Glutamatergic neuron (in vitro differentiated cells): ENCODE data around the gene KRT32. TPM values are rescaled to one million over a fixed set of nuclear protein-coding genes. Genes with fewer than 3 reads are reported as not detected.

Experiments
- DNase-seq: peaks from one replicate; pipeline ENCODE4 v3.0.0; 2022
- H3K27ac Mint-ChIP-seq: one replicate; pipeline ENCODE4 v1.8.0; 2020; ENCODE audit warnings: mild to moderate bottlenecking, mixed read lengths, inconsistent platforms; ENCODE audit not compliant: unreplicated experiment
- H3K27me3 Mint-ChIP-seq: one replicate; pipeline ENCODE4 v1.8.0; 2020; ENCODE audit warnings: mild to moderate bottlenecking, moderate library complexity, mixed read lengths, inconsistent platforms; ENCODE audit not compliant: unreplicated experiment
- H3K36me3 Mint-ChIP-seq: one replicate; pipeline ENCODE4 v1.8.0; 2020; ENCODE audit warnings: mild to moderate bottlenecking, mixed read lengths, inconsistent platforms; ENCODE audit not compliant: unreplicated experiment
- H3K4me1 Mint-ChIP-seq: one replicate; pipeline ENCODE4 v1.8.0; 2020; ENCODE audit warnings: mild to moderate bottlenecking, low read depth, mixed read lengths, inconsistent platforms; ENCODE audit not compliant: unreplicated experiment
- H3K4me3 Mint-ChIP-seq: one replicate; pipeline ENCODE4 v1.8.0; 2020; ENCODE audit warnings: mild to moderate bottlenecking, mixed read lengths, inconsistent platforms; ENCODE audit not compliant: unreplicated experiment
- H3K9me3 Mint-ChIP-seq: one replicate; pipeline ENCODE4 v1.8.0; 2020; ENCODE audit warnings: mild to moderate bottlenecking, moderate library complexity, mixed read lengths, inconsistent platforms; ENCODE audit not compliant: unreplicated experiment
- total RNA-seq: library from RNA; stranded (reverse); fragmentation: NEBNext Ultra II Directional; extraction: Animal tissue kit (Norgen Biotek cat#: 25700); gene quantifications from one replicate; pipeline ENCODE4 v1.2.1, GENCODE V29; 2021; ENCODE audit not compliant: unreplicated experiment
- TF ChIP-seq, protein P1 (sequence below): fragments of 200-600 bp; sonication (generic); IDR thresholded peaks from one replicate; pipeline ENCODE4 v1.5.0; 2021; ENCODE audit not compliant: partially characterized antibody, unreplicated experiment

Gene KRT32
- total RNA-seq, 1 donor from 2014 or later = not detected

DNA sequence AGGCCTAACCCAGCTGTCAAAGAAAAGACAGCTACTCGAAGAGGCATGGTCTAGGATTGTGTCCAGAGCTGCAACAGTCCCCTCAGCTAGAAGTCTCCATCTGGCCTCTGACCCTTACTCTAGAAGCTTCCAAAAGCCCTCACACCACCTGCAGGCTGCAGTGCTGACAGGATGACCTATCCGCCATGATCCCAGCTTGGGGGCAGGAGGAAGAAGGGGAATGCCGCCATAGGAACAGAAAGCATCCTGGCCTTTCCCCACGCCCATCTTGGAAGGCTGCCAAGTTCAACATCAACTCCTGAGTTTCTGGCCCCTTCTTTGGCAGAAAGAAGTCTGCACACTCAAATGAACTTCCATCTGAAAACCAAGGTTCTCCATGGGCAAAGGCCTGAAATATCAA, 25.6 kb upstream of the KRT32 start:
- Mint-ChIP-seq H3K4me1 (peaks cover 4% of the 10 kb centered on the region), H3K27me3 (peaks cover 7% of the 10 kb centered on the region), H3K36me3 (no peaks in the 10 kb centered on the region), H3K9me3 (no peaks in the 10 kb centered on the region), H3K27ac (no peak overlapping the region), H3K4me3 (no peak overlapping the region)
- TF ChIP-seq, protein P1, sequence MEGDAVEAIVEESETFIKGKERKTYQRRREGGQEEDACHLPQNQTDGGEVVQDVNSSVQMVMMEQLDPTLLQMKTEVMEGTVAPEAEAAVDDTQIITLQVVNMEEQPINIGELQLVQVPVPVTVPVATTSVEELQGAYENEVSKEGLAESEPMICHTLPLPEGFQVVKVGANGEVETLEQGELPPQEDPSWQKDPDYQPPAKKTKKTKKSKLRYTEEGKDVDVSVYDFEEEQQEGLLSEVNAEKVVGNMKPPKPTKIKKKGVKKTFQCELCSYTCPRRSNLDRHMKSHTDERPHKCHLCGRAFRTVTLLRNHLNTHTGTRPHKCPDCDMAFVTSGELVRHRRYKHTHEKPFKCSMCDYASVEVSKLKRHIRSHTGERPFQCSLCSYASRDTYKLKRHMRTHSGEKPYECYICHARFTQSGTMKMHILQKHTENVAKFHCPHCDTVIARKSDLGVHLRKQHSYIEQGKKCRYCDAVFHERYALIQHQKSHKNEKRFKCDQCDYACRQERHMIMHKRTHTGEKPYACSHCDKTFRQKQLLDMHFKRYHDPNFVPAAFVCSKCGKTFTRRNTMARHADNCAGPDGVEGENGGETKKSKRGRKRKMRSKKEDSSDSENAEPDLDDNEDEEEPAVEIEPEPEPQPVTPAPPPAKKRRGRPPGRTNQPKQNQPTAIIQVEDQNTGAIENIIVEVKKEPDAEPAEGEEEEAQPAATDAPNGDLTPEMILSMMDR = no peak
- no peak for DNase-seq

DNA sequence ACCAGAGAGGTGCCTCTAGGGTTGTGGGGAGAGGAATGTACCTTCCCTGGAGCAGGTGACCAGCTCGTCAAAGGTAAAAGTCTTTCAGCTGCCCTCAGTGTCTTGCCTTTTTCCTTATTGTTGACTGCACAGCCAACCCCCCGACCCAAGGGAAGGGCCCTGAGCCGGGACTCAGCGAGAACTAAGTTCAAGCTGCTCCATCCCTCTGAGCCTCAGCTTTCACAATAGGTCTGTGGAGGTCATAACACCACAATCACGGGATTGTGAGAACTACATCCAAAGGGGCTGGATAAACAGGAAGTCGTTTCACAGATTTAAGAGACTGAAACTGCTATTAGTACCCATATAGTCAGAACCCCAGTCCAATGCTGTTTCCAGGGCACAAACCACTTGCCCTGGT, 25.2 kb upstream of the KRT32 start:
- no peaks in the 10 kb centered on the region for H3K9me3 Mint-ChIP-seq
- no peak overlapping the region for H3K4me3 Mint-ChIP-seq
- DNase-seq = no peak
- no peaks in the 10 kb centered on the region for H3K36me3 Mint-ChIP-seq
- TF ChIP-seq, protein P1 = no peak
- peaks cover 7% of the 10 kb centered on the region for H3K27me3 Mint-ChIP-seq
- H3K4me1 Mint-ChIP-seq = peaks cover 4% of the 10 kb centered on the region
- H3K27ac Mint-ChIP-seq = no peak overlapping the region

DNA sequence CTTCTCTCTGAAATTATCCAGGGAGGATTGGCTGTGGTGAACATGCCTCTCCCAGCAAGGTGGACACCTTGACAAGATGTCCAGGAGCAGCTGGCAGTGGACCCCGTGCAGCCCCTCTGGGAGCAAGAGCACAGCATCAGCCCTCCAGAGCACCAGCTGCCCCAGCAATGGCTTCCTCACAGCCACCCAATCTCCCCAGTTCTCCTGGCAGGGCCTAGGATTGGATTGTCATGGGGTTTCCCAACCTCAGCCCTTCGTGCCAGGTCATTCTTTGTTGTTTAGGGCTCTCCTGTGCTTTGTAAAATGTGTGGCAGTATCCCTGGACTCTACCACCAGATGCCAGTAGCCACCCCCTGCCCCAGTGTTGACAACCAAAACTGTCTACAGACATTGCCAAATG, 24.3 kb upstream of the KRT32 start:
- TF ChIP-seq, protein P1 = no peak
- Mint-ChIP-seq H3K4me3 (no peak overlapping the region), H3K36me3 (no peaks in the 10 kb centered on the region), H3K4me1 (peaks cover 4% of the 10 kb centered on the region), H3K9me3 (no peaks in the 10 kb centered on the region), H3K27me3 (peaks cover 6% of the 10 kb centered on the region), H3K27ac (no peak overlapping the region)
- no peak for DNase-seq

DNA sequence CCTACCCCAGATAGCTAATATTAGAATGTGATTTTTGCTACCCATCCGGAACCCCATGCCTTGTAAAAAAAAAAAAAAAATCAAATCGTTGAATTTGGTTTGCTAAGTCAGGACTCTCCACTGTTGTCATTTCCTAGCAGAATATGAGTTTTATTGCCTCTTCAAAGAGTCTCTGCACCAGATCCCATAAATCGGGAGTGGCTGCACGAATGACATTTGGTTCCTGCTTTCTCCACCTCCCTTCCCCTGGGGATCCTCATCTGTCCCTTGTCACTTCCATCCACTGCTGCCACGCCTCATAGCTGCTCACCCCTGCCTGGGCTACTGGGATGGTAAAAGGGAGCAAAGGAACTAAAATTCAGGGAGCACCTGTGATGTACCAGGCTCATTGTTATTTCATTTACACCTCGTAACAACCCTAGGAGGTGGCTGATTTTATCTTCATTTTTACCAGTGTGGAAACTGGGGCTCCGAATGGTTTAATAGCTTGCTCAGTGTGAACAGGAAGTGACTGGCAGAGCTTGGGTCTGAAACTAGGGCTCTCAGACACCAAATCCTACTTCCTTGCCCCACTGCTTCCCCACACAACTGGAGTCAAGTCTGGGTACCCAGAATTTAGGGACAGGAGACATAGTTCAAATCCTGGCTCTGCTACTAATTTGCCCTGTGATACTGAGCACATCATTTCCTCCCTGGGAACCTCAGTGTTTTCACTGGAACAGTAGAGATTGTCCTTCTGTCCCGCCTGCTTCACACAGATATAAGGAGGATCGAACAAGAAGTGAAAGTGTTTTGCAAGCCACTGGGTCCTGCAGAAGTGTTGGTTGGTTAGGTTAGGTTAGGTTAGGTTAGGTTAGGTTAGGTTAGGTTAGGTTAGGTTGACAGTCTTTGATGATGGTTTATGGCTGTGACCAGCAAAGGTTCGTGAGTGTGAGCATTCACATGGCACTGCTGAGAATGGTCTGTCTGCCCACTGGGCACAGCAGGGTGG, 23.1 kb upstream of the KRT32 start:
- no peaks in the 10 kb centered on the region for H3K9me3 Mint-ChIP-seq
- no peaks in the 10 kb centered on the region for H3K36me3 Mint-ChIP-seq
- no peak overlapping the region for H3K27ac Mint-ChIP-seq
- TF ChIP-seq, protein P1 = no peak
- DNase-seq = no peak
- peaks cover 8% of the 10 kb centered on the region for H3K27me3 Mint-ChIP-seq
- H3K4me1 Mint-ChIP-seq = peaks cover 4% of the 10 kb centered on the region
- H3K4me3 Mint-ChIP-seq = no peak overlapping the region

DNA sequence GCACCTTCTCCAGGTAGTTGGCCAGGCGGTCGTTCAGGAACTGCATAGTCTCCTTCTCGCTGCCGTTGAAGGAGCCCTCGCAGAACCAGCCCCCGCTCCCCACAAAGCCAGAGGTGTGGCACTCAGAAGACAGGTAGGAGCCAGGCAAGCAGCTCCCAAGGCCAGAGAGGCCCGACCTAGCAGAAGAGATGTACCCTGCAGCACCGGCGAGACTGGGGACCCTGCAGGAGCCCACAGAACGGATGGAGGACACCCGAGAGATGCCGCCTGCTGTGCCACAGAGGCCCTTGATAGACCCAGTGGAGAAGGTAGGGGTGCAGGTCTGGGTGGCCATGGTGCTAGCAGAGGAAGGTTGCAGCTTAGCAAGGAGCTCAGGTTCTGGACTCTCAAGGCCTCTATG, 22.3 kb upstream of the KRT32 start, which contains the start of gene KRT36:
KRT36 (minus strand) TSS at position 380 of the 400 bp plus-strand sequence; CDS start at position 334, 46 bp downstream.
- Mint-ChIP-seq H3K4me1 (no peaks in the 10 kb centered on the region), H3K27ac (no peak within 1 kb of the TSS), H3K4me3 (no peak within 1 kb of the TSS), H3K9me3 (no peaks in the 10 kb centered on the region), H3K27me3 (peaks cover 3% of the 10 kb centered on the region), H3K36me3 (no peaks in the 10 kb centered on the region)
- TF ChIP-seq, protein P1 = no peak
- DNase-seq = no peak
